ENCODE measurements around the gene KIAA1671. TPM values are rescaled to one million over a fixed set of nuclear protein-coding genes. Genes with fewer than 3 reads are reported as not detected.

The KIAA1671 gene
- total and polyA plus RNA-seq, 2 of the 13 experiments (the other 11 are each of a cell fraction or from before 2014, with no cell fraction given): 13.5 to 13.6 TPM

DNA sequence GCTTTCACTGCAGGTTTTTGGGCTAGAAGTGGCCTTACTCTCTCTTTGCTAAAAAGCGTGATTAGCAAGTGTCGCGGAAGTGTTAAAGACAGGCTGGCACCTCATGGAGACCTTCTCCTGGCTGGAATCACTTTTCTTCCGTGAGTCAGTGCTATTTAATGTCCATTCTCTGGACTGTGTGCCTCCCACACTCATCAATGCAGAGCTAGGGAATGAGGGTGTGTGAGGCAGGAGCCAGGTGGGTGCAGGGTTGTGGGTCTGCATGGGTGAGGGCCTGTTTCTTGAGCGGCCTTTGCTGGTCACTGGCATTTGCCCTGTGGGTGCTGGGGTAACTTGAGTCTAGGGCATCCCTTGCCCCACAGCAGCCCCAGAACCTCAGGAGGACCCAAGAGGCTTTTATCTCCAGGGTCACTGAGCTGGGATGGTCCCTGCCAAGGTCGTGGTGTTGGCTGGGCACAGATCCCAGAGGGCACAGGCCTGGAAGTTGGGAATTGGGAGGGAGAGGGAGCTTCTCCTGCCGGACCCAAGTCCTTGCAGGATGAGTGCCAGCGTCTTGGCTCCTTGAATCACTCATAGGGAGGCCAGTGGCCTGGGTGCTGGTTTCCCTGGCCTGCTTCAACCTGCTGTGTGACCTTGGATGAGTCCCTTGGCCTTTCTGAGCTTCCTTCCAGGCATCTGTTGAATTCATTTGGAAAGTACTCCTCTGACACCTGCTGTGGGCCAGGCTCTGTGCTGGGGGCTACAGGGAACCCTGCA is 30.0 kb downstream of the KIAA1671 start:
- Histone ChIP-seq H3K4me3 (replicated peaks in 1 of 3; ENCODE audit: insufficient read depth in 1 of 3, low read depth in 2 of 3, low read length in 3 of 3) (no peak overlapping the region), H3K79me2 (ENCODE audit: insufficient read depth, low read length) (peaks cover 4% of the 10 kb centered on the region), H3K36me3 (replicated peaks in 1 of 2; ENCODE audit: control insufficient read depth in 1 of 2, insufficient read depth in 2 of 2, low read length in 2 of 2) (peaks cover 0 to 1% of the 10 kb centered on the region in 2 experiments; a peak in 2 of 5 replicates), H3K9me3 (ENCODE audit: low read length) (no peaks in the 10 kb centered on the region), H4K20me1 (ENCODE audit: insufficient read depth, low read length) (no peaks in the 10 kb centered on the region), H3K4me1 (ENCODE audit: insufficient read depth, low read length) (no peaks in the 10 kb centered on the region), H3K9ac (ENCODE audit: insufficient read depth, low read depth, low read length) (no peak overlapping the region), H3K4me2 (ENCODE audit: low read depth, low read length) (no peak overlapping the region), H3K27ac (ENCODE audit: extremely low read length, insufficient read depth, low read length) (no peak overlapping the region), H2AFZ (ENCODE audit: low read length) (no peak overlapping the region), H3K27me3 (ENCODE audit: control insufficient read depth in 1 of 2, insufficient read depth in 2 of 2, low read length in 2 of 2) (no peaks in the 10 kb centered on the region)
- FAIRE-seq (no peak), DNase-seq (ENCODE audit: low spot score) (no peak), ATAC-seq (no peak)
- CTCF ChIA-PET (ENCODE audit: low intra/inter-chr PET ratio, low total read pairs): no interaction called here
- BruUV-seq (replicated peaks): no TSS peak
- 93% methylated on average over 7 of the region's 8 CpGs for WGBS (ENCODE audit: low lambda C conversion rate)
- TF ChIP-seq ZNF790 (CRISPR knock-in tag; IDR thresholded peaks at IDR 0.05; ENCODE audit: borderline replicate concordance) (no peak), NPAS2 (CRISPR knock-in tag; IDR thresholded peaks at IDR 0.05; ENCODE audit: borderline replicate concordance) (no peak), ZNF768 (CRISPR knock-in tag; IDR thresholded peaks at IDR 0.05) (peak; percentile 89)
- in situ Hi-C loops (cut with HindIII; ENCODE audit: extremely low pct_ligation_motif_present, low pct_unique_long_range_greater_than_20kb): no loop called here
- intact Hi-C loops (cut with micrococcal nuclease; ENCODE audit: unreplicated experiment): no loop called here
- POLR2A ChIA-PET: no interaction called here

DNA sequence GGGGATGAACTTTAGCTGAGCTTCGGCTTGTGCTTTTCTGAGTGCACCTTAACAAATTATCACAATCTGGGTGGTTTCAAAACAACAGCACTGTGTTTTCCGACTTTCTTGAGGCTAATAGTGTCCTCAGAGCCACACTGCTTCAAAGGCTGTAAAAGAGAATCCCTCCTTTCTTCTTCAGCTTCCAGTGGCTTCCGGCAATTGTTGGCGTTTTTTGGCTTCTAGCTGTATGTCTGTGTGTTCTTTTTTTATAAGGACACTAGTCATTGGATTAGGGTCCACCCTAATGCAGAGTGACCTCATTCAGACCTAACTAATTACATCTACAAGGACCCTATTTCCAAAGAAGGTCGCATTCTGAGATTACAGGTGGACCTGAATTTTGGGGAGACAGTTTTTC is 30.6 kb downstream of the KIAA1671 start:
- FAIRE-seq: no peak
- peaks cover 4% of the 10 kb centered on the region for H3K79me2 ChIP-seq (ENCODE audit: insufficient read depth, low read length)
- no TSS peak for BruUV-seq (replicated peaks)

More for the DNA sequence above, 30.6 kb downstream of the KIAA1671 start:
- no peaks in the 10 kb centered on the region for H4K20me1 ChIP-seq (ENCODE audit: insufficient read depth, low read length)
- H3K4me2 ChIP-seq (ENCODE audit: low read depth, low read length): no peak overlapping the region
- peaks cover 0 to 1% of the 10 kb centered on the region in 2 experiments; a peak in 2 of 5 replicates for H3K36me3 ChIP-seq (replicated peaks in 1 of 2; ENCODE audit: control insufficient read depth in 1 of 2, insufficient read depth in 2 of 2, low read length in 2 of 2)
- H3K9ac ChIP-seq (ENCODE audit: insufficient read depth, low read depth, low read length): no peak overlapping the region
- TF ChIP-seq ZNF253 (CRISPR knock-in tag; IDR thresholded peaks at IDR 0.05; ENCODE audit: borderline replicate concordance) (no peak), PPARG (CRISPR knock-in tag; conservative IDR thresholded peaks at IDR 0.05) (no peak)
- H2AFZ ChIP-seq (ENCODE audit: low read length): no peak overlapping the region
- no peaks in the 10 kb centered on the region for H3K9me3 ChIP-seq (ENCODE audit: low read length)
- no peak overlapping the region for H3K4me3 ChIP-seq (replicated peaks in 1 of 3; ENCODE audit: insufficient read depth in 1 of 3, low read depth in 2 of 3, low read length in 3 of 3)
- intact Hi-C loops (cut with micrococcal nuclease; ENCODE audit: unreplicated experiment) (no loop called here), in situ Hi-C loops (cut with HindIII; ENCODE audit: extremely low pct_ligation_motif_present, low pct_unique_long_range_greater_than_20kb) (no loop called here)
- no peak overlapping the region for H3K27ac ChIP-seq (ENCODE audit: extremely low read length, insufficient read depth, low read length)
- CTCF ChIA-PET (ENCODE audit: low intra/inter-chr PET ratio, low total read pairs): no interaction called here
- 91% methylated on average over 5 of the region's 5 CpGs for WGBS (ENCODE audit: low lambda C conversion rate)
- POLR2A ChIA-PET: no interaction called here
- H3K27me3 ChIP-seq (ENCODE audit: control insufficient read depth in 1 of 2, insufficient read depth in 2 of 2, low read length in 2 of 2): no peaks in the 10 kb centered on the region
- H3K4me1 ChIP-seq (ENCODE audit: insufficient read depth, low read length): no peaks in the 10 kb centered on the region
- DNase-seq (ENCODE audit: low spot score) (no peak), ATAC-seq (no peak)
